ENCODE data around the gene FRRS1.

FRRS1 gene

GRCh38 chr1:99681583-99681982 is 84.9 kb downstream of the FRRS1 start:
- no peak overlapping the region for H3K4me3 ChIP-seq (ENCODE audit: low read depth, low read length)
- in situ Hi-C loops (cut with HindIII; ENCODE audit: low sequenced_read_pairs) = loop anchor here (25.0 kb wide), 1 partner anchor 869 kb away; no protein-coding TSS in a partner anchor
- no peak for TF ChIP-seq CTCF (IDR thresholded peaks at IDR 0.05; ENCODE audit: low read depth, low read length, missing control alignments)
- DNase-seq (ENCODE audit: low read depth) = no peak

- no peak overlapping the region for H3K4me3 ChIP-seq (ENCODE audit: low read depth, low read length)
- no peak for DNase-seq (ENCODE audit: low read depth)
- in situ Hi-C loops (cut with HindIII; ENCODE audit: low sequenced_read_pairs) = loop anchor here (25.0 kb wide), 1 partner anchor 868 kb away; no protein-coding TSS in a partner anchor
- no peak for TF ChIP-seq CTCF (IDR thresholded peaks at IDR 0.05; ENCODE audit: low read depth, low read length, missing control alignments)
Measured at GRCh38 chr1:99680270-99680669, 86.2 kb downstream of the FRRS1 start.

- in situ Hi-C loops (cut with HindIII; ENCODE audit: low sequenced_read_pairs) = loop anchor here (25.0 kb wide), 1 partner anchor 865 kb away; no protein-coding TSS in a partner anchor
- no peak for DNase-seq (ENCODE audit: low read depth)
- H3K4me3 ChIP-seq (ENCODE audit: low read depth, low read length) = no peak overlapping the region
- TF ChIP-seq CTCF (IDR thresholded peaks at IDR 0.05; ENCODE audit: low read depth, low read length, missing control alignments) = no peak
Measured at GRCh38 chr1:99677416-99677815, 89.0 kb downstream of the FRRS1 start.

- TF ChIP-seq CTCF (IDR thresholded peaks at IDR 0.05; ENCODE audit: low read depth, low read length, missing control alignments) = no peak
- no peak overlapping the region for H3K4me3 ChIP-seq (ENCODE audit: low read depth, low read length)
- in situ Hi-C loops (cut with HindIII; ENCODE audit: low sequenced_read_pairs) = loop anchor here (25.0 kb wide), 1 partner anchor 865 kb away; no protein-coding TSS in a partner anchor
- no peak for DNase-seq (ENCODE audit: low read depth)
Measured at GRCh38 chr1:99676876-99677275, 89.6 kb downstream of the FRRS1 start.

- no peak for DNase-seq (ENCODE audit: low read depth)
- in situ Hi-C loops (cut with HindIII; ENCODE audit: low sequenced_read_pairs) = loop anchor here (25.0 kb wide), 1 partner anchor 864 kb away; no protein-coding TSS in a partner anchor
- no peak for TF ChIP-seq CTCF (IDR thresholded peaks at IDR 0.05; ENCODE audit: low read depth, low read length, missing control alignments)
- no peak overlapping the region for H3K4me3 ChIP-seq (ENCODE audit: low read depth, low read length)
Measured at GRCh38 chr1:99675994-99676393, 90.4 kb downstream of the FRRS1 start.

- no peak for DNase-seq (ENCODE audit: low read depth)
- no peak for TF ChIP-seq CTCF (IDR thresholded peaks at IDR 0.05; ENCODE audit: low read depth, low read length, missing control alignments)
- H3K4me3 ChIP-seq (ENCODE audit: low read depth, low read length) = no peak overlapping the region
- in situ Hi-C loops (cut with HindIII; ENCODE audit: low sequenced_read_pairs) = loop anchor here (25.0 kb wide), 1 partner anchor 863 kb away; no protein-coding TSS in a partner anchor
Measured at GRCh38 chr1:99675292-99675691, 91.1 kb downstream of the FRRS1 start.

Data from astrocyte of the cerebellum (primary cell).